Right lobe of liver (tissue), 4 donors: ENCODE measurements around the gene PELI1.

Experiments used
- POLR2A ChIP-seq: fragments of 450-650 bp; IDR thresholded peaks from one replicate; pipeline ENCODE4 v1.6.1; 2017; ENCODE audit warnings: antibody characterized with exemption, mild to moderate bottlenecking
- TF ChIP-seq, protein P1 (sequence below), 4 donors: fragments of 200-600 bp in 3 of 4; fragments of 450-650 bp in 1 of 4; IDR thresholded peaks; one replicate each; pipeline versions ENCODE4 v1.5.1 to v1.8.0; 2016 to 2022; ENCODE audit warnings: antibody characterized with exemption in 4 of 4, mild to moderate bottlenecking in 2 of 4
- donor health status: DM: no; HTN: no; CAD: no.
- donor health status: DM: no; HTN: no; CAD: no.
- donor health status: DM: no; HTN: yes; CAD: no.

DNA sequence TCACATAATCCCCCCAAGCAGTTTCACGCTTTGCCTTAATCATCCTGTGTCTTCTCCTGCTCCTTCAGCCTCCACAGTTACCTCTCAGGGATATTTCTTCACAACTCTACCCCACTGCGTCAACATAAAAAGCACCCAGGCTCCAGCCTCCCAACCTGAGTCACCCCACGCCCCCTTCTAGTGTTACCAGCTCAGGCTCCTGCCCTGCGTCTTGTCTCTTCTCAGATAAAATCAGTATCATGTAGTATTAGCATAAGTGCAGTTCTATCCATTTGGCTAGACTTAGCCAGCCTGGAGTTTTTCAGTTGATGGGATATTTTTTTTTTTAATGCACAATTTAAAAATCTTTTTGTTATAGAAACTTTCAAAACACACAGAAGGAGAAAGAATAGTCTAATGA lies 9.6 kb upstream of the PELI1 start:
- TF ChIP-seq, protein P1, sequence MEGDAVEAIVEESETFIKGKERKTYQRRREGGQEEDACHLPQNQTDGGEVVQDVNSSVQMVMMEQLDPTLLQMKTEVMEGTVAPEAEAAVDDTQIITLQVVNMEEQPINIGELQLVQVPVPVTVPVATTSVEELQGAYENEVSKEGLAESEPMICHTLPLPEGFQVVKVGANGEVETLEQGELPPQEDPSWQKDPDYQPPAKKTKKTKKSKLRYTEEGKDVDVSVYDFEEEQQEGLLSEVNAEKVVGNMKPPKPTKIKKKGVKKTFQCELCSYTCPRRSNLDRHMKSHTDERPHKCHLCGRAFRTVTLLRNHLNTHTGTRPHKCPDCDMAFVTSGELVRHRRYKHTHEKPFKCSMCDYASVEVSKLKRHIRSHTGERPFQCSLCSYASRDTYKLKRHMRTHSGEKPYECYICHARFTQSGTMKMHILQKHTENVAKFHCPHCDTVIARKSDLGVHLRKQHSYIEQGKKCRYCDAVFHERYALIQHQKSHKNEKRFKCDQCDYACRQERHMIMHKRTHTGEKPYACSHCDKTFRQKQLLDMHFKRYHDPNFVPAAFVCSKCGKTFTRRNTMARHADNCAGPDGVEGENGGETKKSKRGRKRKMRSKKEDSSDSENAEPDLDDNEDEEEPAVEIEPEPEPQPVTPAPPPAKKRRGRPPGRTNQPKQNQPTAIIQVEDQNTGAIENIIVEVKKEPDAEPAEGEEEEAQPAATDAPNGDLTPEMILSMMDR (IDR thresholded peaks at IDR 0.05), result no peak
- TF ChIP-seq POLR2A, result no peak
